Immature natural killer cell (primary cell): Measurements from ENCODE around the gene KRT86. TPM values are rescaled to one million over a fixed set of nuclear protein-coding genes. Genes with fewer than 3 reads are reported as not detected.
A peak's percentile ranks its signal among the peaks of the same experiment; 100 is the strongest.

Source experiments
- DNase-seq, 3 donors: peaks; one replicate each; pipeline ENCODE4 v3.0.0; 2022; ENCODE audit warnings: mixed read lengths in 1 of 3
- H3K27ac Mint-ChIP-seq, 6 donors: one replicate each; pipeline ENCODE4 v1.8.0; 2020; ENCODE audit warnings: mixed read lengths in 6 of 6, mild to moderate bottlenecking in 5 of 6, inconsistent platforms in 4 of 6, moderate library complexity in 3 of 6
- H3K27me3 Mint-ChIP-seq, 3 donors: one replicate each; pipeline ENCODE4 v1.8.0; 2020 to 2021; ENCODE audit warnings: low read depth in 3 of 3, mild to moderate bottlenecking in 3 of 3, mixed read lengths in 3 of 3, moderate library complexity in 3 of 3, inconsistent platforms in 1 of 3
- H3K36me3 Mint-ChIP-seq, 3 donors: one replicate each; pipeline ENCODE4 v1.8.0; 2020; ENCODE audit warnings: mixed read lengths in 3 of 3, inconsistent platforms in 2 of 3, mild to moderate bottlenecking in 2 of 3
- H3K4me1 Mint-ChIP-seq, 2 donors: one replicate each; pipeline ENCODE4 v1.8.0; 2020; ENCODE audit warnings: inconsistent platforms in 2 of 2, mild to moderate bottlenecking in 2 of 2, mixed read lengths in 2 of 2, moderate library complexity in 1 of 2
- H3K4me3 Mint-ChIP-seq, 5 donors: one replicate each; pipeline ENCODE4 v1.8.0; 2020; ENCODE audit warnings: mild to moderate bottlenecking in 5 of 5, mixed read lengths in 5 of 5, inconsistent platforms in 3 of 5, moderate library complexity in 3 of 5
- H3K9me3 Mint-ChIP-seq, 6 donors: one replicate each; pipeline ENCODE4 v1.8.0; 2020; ENCODE audit warnings: mild to moderate bottlenecking in 6 of 6, mixed read lengths in 6 of 6, inconsistent platforms in 4 of 6, moderate library complexity in 3 of 6
- polyA plus RNA-seq, 3 donors: library from polyadenylated mRNA; unstranded; fragments of 300-500 nt; fragmentation: Illumina TruSeq; gene quantifications; one replicate each; pipeline ENCODE4 v1.2.3, GENCODE V29; 2021

KRT86 gene
- polyA plus RNA-seq, 3 donors from 2014 or later: 6.6 to 13.1 (median 12.5) TPM

DNA sequence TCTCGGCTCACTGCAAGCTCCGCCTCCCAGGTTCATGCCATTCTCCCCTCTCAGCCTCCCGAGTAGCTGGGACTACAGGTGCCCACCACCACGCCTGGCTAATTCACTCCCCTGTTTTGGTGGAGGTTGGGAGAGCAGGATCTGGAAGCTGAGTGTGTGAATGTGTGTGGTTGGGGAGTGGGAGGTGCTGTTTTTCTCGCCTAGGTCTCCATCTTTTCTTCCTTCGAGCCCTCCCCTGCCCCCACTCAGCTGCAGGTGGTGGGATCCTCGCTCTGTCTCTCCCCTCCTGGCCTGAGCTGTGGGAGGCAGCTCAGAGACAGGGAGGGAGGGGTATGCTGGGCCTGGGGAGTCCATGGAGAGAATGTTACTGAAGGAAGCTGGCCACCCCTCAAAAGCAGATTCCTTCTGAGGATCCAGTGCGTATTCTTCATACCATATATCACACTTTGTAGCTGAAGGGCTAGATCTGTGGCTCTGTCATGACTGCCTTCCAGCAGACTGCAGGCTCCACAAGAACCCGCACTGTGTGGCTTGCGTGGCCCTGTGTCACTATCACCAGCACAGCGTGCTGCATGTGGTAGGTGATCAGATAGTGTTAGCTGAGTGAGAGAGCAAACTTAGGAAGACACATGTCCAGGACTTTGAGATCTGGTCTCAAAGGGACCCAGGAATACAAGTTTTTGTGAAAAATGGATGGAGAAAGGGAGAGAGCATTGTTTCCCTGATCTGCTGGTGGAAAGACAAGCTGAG is 44.0 kb downstream of the KRT86 start:
- DNase-seq: no peak
- Mint-ChIP-seq H3K36me3 (no peaks in the 10 kb centered on the region), H3K27me3 (peaks cover 2 to 15% (median 6%) of the 10 kb centered on the region in 3 donors), H3K4me3 (no peak overlapping the region), H3K9me3 (no peaks in the 10 kb centered on the region), H3K27ac (no peak overlapping the region), H3K4me1 (peaks cover 3 to 6% of the 10 kb centered on the region in 2 donors)

DNA sequence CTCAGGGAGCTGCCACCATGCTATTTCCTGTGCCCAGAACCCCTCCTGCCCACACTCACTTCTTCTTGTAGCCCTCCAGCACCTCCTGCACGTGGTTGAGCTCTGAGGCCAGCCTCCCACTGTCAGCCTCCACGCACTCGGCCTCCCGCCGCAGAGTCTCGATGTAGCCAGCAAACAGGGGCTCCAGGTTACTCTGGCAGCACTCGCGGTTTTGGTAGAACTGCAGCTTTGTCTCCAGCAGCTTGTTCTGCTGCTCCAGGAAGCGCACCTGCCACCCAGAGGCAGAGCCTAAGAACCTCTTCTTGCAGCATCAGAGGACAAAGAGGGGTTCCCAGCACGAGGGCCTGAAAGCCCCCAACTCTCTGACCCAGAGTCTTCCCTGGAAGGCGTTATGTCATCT is 44.7 kb downstream of the KRT86 start:
- H3K4me3 Mint-ChIP-seq: peak overlapping the region in 1 of 5 donors; percentile 8
- peaks cover 2 to 16% (median 6%) of the 10 kb centered on the region in 3 donors for H3K27me3 Mint-ChIP-seq
- peak; percentile 25 to 31 (median 28) for DNase-seq
- H3K9me3 Mint-ChIP-seq: no peaks in the 10 kb centered on the region
- no peaks in the 10 kb centered on the region for H3K36me3 Mint-ChIP-seq
- H3K4me1 Mint-ChIP-seq: peaks cover 3 to 6% of the 10 kb centered on the region in 2 donors
- H3K27ac Mint-ChIP-seq: no peak overlapping the region

GRCh38 chr12:52320784-52321400 is 46.4 kb downstream of the KRT86 start, which contains the start of gene KRT83:
Gene KRT83, minus strand, starts transcription at chr12:52321398. Its CDS starts 63 bp downstream, at chr12:52321335.
- peaks cover 0 to 3% of the 10 kb centered on the region in 2 donors for H3K4me1 Mint-ChIP-seq
- H3K9me3 Mint-ChIP-seq: no peaks in the 10 kb centered on the region
- H3K27ac Mint-ChIP-seq: peak within 1 kb of the TSS in 1 of 6 donors; percentile 41
- DNase-seq: no peak
- no peak within 1 kb of the TSS for H3K4me3 Mint-ChIP-seq
- no peaks in the 10 kb centered on the region for H3K36me3 Mint-ChIP-seq
- H3K27me3 Mint-ChIP-seq: peaks cover 2 to 16% (median 8%) of the 10 kb centered on the region in 3 donors

GRCh38 chr12:52321418-52321817 is 47.0 kb downstream of the KRT86 start:
- H3K27me3 Mint-ChIP-seq: peaks cover 2 to 17% (median 8%) of the 10 kb centered on the region in 3 donors
- no peak overlapping the region for H3K27ac Mint-ChIP-seq
- peaks cover 0 to 3% of the 10 kb centered on the region in 2 donors for H3K4me1 Mint-ChIP-seq
- no peak for DNase-seq
- H3K36me3 Mint-ChIP-seq: no peaks in the 10 kb centered on the region
- no peak overlapping the region for H3K4me3 Mint-ChIP-seq
- H3K9me3 Mint-ChIP-seq: no peaks in the 10 kb centered on the region

GRCh38 chr12:52322069-52322468 is 47.6 kb downstream of the KRT86 start:
- H3K4me3 Mint-ChIP-seq: no peak overlapping the region
- DNase-seq: no peak
- H3K9me3 Mint-ChIP-seq: no peaks in the 10 kb centered on the region
- H3K4me1 Mint-ChIP-seq: peaks cover 0 to 3% of the 10 kb centered on the region in 2 donors
- no peaks in the 10 kb centered on the region for H3K36me3 Mint-ChIP-seq
- no peak overlapping the region for H3K27ac Mint-ChIP-seq
- H3K27me3 Mint-ChIP-seq: peaks cover 5 to 18% (median 8%) of the 10 kb centered on the region in 3 donors

DNA sequence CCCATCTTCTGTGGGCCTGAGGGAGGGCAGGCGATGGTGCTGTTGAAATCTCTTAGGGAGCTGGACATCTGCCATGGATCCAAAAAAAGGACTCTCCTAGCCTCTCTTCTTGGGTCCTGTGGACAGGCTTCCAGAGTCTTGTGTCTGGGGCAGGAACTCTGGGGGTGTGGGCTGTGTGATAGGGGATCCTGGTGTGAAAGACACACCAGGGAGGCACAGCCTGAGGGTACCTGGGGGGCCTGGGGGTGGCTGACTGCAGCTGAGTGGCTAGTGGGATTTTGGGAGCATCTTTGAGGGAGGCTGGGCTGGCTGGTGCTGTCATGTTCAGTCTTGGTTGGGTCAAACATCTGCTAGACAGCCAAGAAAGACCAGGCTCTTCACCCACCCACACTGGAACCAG is 48.6 kb downstream of the KRT86 start:
- Mint-ChIP-seq H3K36me3 (no peaks in the 10 kb centered on the region), H3K4me3 (no peak overlapping the region), H3K4me1 (peaks cover 5 to 7% of the 10 kb centered on the region in 2 donors), H3K9me3 (no peaks in the 10 kb centered on the region), H3K27me3 (peaks cover 7 to 18% (median 8%) of the 10 kb centered on the region in 3 donors), H3K27ac (no peak overlapping the region)
- no peak for DNase-seq

GRCh38 chr12:52323416-52324152 is 49.1 kb downstream of the KRT86 start:
- no peaks in the 10 kb centered on the region for H3K9me3 Mint-ChIP-seq
- H3K4me3 Mint-ChIP-seq: no peak overlapping the region
- H3K36me3 Mint-ChIP-seq: no peaks in the 10 kb centered on the region
- H3K27ac Mint-ChIP-seq: no peak overlapping the region
- no peak for DNase-seq
- H3K4me1 Mint-ChIP-seq: peaks cover 5 to 7% of the 10 kb centered on the region in 2 donors
- peaks cover 7 to 18% (median 8%) of the 10 kb centered on the region in 3 donors for H3K27me3 Mint-ChIP-seq

DNA sequence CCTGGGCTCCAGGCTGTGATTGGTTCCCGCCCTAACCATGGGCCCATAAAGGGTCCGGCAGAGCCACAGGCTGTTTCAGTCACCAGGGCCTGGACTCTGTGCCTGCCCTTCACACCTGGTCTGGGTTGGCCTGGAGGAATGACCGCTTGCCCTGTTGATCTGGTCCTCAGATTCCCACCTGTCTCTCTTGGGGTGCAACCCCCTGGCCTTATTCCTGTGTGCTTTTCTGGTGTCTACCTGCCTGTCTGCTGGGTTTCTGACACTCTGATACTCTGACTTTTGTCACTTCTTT is 49.7 kb downstream of the KRT86 start:
- no peaks in the 10 kb centered on the region for H3K9me3 Mint-ChIP-seq
- no peak overlapping the region for H3K27ac Mint-ChIP-seq
- H3K36me3 Mint-ChIP-seq: no peaks in the 10 kb centered on the region
- DNase-seq: no peak
- no peak overlapping the region for H3K4me3 Mint-ChIP-seq
- H3K27me3 Mint-ChIP-seq: peaks cover 4 to 18% (median 7%) of the 10 kb centered on the region in 3 donors
- peaks cover 2 to 7% of the 10 kb centered on the region in 2 donors for H3K4me1 Mint-ChIP-seq

DNA sequence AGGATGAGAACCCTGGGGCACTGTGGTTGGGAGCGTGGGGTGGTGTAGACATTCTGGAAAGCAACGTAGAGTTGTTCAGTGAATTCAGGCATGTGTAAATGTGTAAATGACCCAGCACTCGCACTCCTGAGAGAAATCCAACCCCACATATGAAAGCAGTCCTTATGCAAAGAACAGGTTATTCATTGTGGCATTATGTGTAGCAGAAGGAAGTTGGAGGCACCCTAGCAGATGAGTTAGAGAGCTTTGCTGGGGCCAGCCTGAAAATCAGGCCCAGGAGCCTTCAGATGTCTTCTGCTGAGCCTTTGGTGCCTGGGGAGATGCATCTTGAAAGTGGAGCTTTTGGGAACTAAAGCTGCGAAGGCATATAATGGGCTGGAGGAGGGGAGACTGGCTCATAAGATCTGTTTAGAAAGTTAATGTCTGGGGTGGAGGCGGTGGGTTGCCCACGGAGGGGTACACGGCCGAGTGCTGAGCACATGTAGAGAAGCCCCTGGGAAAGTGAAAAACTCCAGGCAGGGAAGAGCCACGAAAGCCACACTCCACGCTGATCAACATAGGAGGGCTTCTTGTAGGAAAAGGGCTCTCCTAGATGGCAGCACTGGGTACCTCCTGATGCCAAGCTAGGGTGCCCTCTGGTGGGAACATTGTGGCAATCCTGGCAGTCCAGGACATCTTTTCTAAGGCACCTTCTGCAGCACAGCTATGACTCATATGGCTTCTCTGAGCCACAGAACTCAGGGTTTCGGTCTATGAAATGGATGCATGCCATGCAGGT is 52.8 kb downstream of the KRT86 start:
- H3K4me3 Mint-ChIP-seq: peak overlapping the region in 1 of 5 donors; percentile 15
- H3K27ac Mint-ChIP-seq: no peak overlapping the region
- DNase-seq: peak; percentile 78 to 83 (median 78)
- H3K36me3 Mint-ChIP-seq: peaks cover 0 to 5% (median 0%) of the 10 kb centered on the region in 3 donors
- peaks cover 4 to 11% (median 10%) of the 10 kb centered on the region in 3 donors for H3K27me3 Mint-ChIP-seq
- H3K9me3 Mint-ChIP-seq: no peaks in the 10 kb centered on the region
- peaks cover 1 to 7% of the 10 kb centered on the region in 2 donors for H3K4me1 Mint-ChIP-seq

- H3K9me3 Mint-ChIP-seq: no peaks in the 10 kb centered on the region
- H3K4me1 Mint-ChIP-seq: peaks cover 1 to 7% of the 10 kb centered on the region in 2 donors
- peak overlapping the region in 1 of 5 donors; percentile 15 for H3K4me3 Mint-ChIP-seq
- H3K27ac Mint-ChIP-seq: no peak overlapping the region
- H3K36me3 Mint-ChIP-seq: peaks cover 0 to 6% (median 0%) of the 10 kb centered on the region in 3 donors
- peaks cover 3 to 11% (median 8%) of the 10 kb centered on the region in 3 donors for H3K27me3 Mint-ChIP-seq
- DNase-seq: no peak
Observed at GRCh38 chr12:52327830-52328500, 53.5 kb downstream of the KRT86 start.

DNA sequence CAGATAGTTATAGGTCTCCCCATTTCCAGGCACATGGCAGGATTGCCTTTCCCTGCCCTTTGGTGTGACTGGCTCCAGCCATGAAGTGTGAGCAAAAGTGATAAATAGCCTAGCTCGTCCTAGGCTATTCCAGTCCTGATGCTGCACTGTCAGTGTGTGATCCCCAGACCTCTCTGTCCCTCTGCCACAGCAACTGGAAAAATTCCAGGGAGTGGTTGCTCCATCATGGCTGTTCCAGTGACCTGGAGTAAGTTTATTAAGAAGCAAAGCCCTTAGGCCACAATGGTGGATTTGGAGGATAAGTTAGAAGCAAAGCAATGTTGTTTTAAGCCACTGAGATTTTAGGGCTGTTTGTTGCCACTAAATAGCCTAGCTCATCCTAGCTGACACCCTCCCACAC is 56.6 kb downstream of the KRT86 start:
- Mint-ChIP-seq H3K36me3 (peaks cover 0 to 6% (median 0%) of the 10 kb centered on the region in 3 donors), H3K27ac (no peak overlapping the region), H3K9me3 (no peaks in the 10 kb centered on the region), H3K4me3 (no peak overlapping the region), H3K4me1 (peaks cover 1 to 7% of the 10 kb centered on the region in 2 donors), H3K27me3 (peaks cover 2 to 11% (median 4%) of the 10 kb centered on the region in 3 donors)
- DNase-seq: no peak

DNA sequence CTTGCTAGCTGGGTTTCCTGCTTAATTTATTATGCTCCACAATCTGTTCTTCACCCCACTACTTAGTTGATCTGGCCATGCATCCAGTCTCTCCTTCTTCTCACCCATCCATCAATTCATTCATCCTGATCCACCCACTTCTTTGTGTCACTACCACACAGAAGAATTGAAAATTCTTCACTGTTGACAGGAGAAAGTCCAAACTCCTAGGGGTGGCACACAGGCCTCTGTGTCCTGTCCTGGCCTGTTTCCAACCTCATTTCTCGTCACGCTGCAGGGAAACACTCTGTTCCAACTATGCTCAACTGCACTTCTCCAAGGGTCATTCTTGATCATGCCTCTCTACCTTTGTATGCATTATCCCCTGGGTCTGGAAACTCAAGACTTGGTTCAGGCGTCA is 57.4 kb downstream of the KRT86 start:
- no peak overlapping the region for H3K4me3 Mint-ChIP-seq

DNA sequence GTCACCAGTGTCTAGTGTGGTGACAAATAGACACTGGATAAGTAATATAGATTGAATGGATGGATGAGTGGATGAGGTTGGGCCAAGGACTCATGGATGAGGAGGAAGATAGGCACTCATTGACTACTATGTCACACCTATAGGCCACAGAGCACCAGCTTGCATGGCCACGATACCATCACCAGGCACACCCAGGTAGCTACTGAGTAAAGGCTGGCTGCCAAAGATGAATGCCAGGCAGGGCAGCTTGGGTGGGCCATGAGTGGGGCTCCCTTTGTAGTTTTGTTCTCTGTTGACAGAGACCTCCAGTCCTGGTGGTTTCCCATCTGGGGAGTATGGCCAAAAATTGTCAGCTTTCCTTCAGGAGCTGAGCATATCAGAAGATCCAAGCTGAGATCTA is 57.9 kb downstream of the KRT86 start:
- peaks cover 1 to 4% of the 10 kb centered on the region in 2 donors for H3K4me1 Mint-ChIP-seq
- H3K27ac Mint-ChIP-seq: no peak overlapping the region
- H3K9me3 Mint-ChIP-seq: peaks cover 0 to 4% (median 0%) of the 10 kb centered on the region in 6 donors
- peaks cover 4 to 6% (median 4%) of the 10 kb centered on the region in 3 donors for H3K27me3 Mint-ChIP-seq
- H3K4me3 Mint-ChIP-seq: no peak overlapping the region
- DNase-seq: no peak
- peaks cover 0 to 6% (median 4%) of the 10 kb centered on the region in 3 donors for H3K36me3 Mint-ChIP-seq

More for the DNA sequence above, 57.4 kb downstream of the KRT86 start:
- Mint-ChIP-seq H3K27ac (no peak overlapping the region), H3K4me1 (peaks cover 1 to 7% of the 10 kb centered on the region in 2 donors), H3K27me3 (peaks cover 4 to 10% (median 4%) of the 10 kb centered on the region in 3 donors), H3K9me3 (peaks cover 0 to 4% (median 0%) of the 10 kb centered on the region in 6 donors), H3K36me3 (peaks cover 0 to 6% (median 4%) of the 10 kb centered on the region in 3 donors)
- no peak for DNase-seq
